ENCODE measurements around the gene OSBPL5.

- TF ChIP-seq ZNF274 (IDR thresholded peaks at IDR 0.05; ENCODE audit: low read depth, low read length) (no peak), YY1 (IDR thresholded peaks at IDR 0.05; ENCODE audit: insufficient read depth, insufficient read length) (no peak), SUZ12 (IDR thresholded peaks at IDR 0.05; ENCODE audit: extremely low read depth, insufficient read depth, insufficient read length) (no peak)
Measured at GRCh38 chr11:3164138-3164551, 965 bp downstream of the OSBPL5 start.
